M059J (cell line): Measurements from ENCODE around the gene CDC42SE2. TPM values are rescaled to one million over a fixed set of nuclear protein-coding genes. Genes with fewer than 3 reads are reported as not detected.
A peak's percentile ranks its signal among the peaks of the same experiment; 100 is the strongest.

Experiments
- DNase-seq: peaks from one replicate; pipeline ENCODE4 v3.0.0-alpha.2; 2012; ENCODE audit warnings: low read depth
- total RNA-seq: library from RNA; depleted of rRNA; stranded (reverse); fragments of >200 nt; shearing (Covaris generic); gene quantifications from 2 replicates; pipeline ENCODE4 v1.2.3, GENCODE V29; 2014

CDC42SE2 gene
- total RNA-seq, 1 experiment from 2014 or later = 31.1 TPM

DNA sequence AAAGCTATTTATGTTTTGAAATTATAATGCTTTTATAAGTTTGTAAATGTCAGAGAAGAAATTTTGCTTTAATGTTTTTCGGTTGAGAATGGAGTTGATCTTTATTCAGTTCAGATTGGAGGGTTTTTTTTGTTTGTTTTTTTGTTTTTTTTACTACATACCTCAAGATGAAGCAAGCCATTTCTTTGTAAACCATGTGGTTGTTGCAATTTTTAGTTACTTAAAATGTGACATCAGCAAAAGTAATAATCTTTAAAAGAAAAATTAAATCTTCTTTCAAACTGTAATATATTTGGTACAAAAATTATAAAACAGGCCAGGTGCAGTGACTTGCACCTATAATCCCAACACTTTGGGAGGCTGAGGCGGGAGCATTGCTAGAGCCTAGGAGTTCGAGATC, 102.6 kb downstream of the CDC42SE2 start:
- no peak for DNase-seq

DNA sequence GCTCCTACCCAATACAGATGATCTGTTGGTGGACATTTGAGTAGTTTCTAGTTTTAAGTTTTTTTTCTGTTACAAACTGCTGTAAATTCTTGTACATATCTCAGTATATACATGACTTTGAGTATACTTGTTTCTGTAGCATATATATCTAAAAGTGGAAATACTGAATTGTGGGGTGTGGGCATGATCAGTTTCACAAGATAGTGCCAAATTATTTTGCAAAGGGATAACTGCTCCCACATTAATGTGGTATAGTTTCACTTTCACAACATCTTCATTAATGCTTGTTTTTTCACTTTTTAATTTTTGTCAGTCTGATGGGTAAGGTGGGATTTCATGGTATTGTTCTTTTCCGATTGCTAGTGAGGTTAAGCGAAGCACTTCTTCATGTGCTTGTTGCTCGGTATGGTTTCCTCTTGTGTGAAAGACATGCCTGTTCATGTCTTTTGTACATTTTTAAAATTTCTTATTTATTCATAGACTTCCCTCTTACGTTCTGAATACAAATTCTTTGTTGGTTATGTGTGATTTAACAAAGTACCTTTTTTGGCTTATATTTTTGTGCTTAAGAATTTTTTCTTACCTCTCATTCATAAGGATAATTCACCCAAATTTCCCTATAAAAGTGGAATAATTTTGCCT, 103.5 kb downstream of the CDC42SE2 start:
- DNase-seq = no peak

DNA sequence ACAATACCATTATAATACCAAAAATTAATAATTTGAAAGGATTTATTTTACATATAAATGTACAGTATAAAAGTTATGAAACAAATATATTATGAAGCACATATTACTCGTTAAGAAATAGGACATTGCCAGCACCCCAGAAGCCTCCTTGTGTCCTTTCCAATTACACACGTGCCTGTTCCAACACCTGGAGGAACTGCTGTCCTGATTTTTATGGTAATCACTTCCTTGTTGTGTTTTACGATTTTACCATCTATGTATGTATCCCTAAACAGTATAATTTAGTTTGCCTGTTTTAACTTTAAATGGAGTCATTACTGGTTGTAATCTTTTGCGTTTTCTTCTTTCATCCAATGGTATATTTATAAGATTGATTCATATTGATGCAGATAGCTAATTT, 105.0 kb downstream of the CDC42SE2 start:
- DNase-seq = no peak

DNA sequence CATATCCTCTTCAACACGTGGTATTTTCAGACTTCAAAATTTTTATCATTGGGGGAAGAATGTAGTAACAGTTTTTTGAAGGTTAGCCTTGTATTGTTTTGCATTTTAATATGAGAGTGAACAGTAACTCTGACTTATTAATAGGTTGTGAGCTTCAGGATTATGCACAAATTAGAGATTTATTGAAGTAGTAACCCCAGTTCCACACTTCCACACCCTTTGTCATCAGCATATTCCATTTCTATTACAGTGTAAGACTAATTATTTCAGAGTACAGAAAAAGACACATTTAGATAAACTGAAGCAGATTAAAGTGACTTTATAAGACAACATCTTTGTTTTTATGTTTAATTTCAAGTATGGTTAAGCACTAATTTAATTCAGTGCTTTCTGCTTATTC, 105.7 kb downstream of the CDC42SE2 start:
- DNase-seq = no peak

DNA sequence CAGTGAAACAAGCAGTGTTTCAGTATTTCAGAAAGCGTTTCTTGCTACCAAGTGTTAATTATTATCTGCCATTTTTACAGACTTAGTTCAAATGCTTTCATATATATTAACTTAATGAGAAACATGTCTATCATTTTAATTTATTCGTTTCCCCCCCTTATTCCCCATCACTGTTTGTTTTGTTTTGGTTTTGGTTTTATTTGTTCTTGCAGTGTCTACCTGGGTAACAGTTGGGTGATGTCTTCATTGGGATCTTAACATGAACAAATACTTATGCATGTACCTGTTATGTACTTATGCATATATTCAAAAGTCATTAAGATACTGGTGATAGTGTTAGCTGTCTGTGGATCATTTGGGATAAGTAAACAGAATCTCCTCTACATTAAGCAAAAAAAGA, 108.0 kb downstream of the CDC42SE2 start:
- no peak for DNase-seq

DNA sequence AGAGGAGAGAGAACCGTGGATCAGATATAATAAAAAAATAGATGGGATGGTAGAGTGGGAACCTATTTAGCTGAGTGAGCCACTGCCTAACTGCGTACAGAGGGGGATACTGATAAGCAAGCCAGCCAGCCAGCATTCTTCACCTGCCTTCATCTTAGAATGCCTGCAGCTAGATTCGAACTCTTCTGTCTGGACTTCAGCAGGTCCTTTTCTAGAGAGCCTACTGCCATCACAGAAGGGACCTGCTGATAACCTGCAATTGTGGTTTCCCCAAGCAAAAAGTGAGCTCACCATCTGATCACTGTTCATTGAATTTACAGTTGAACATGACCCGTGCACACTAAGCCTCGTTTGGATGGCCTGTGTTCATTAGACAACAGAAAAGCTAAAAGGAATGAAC, 109.4 kb downstream of the CDC42SE2 start:
- no peak for DNase-seq

DNA sequence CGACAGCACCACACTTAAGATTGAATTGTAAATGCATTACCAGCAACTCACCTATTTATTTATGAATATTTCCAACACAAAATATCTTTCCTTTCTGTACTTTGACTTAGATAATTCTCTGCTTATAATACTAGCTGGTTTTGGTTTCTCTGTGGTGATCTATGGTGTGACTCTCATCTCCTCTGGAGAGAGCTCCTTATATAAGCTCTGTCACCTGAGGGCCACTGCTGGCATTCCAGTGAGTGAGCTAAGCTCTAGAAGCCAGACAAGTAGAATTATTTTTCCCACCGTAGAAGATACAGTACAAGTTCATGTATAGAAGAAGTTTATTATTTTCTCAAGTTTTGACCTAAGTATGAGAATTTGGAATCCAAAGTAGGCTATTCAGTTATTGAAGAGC, 111.5 kb downstream of the CDC42SE2 start:
- no peak for DNase-seq

DNA sequence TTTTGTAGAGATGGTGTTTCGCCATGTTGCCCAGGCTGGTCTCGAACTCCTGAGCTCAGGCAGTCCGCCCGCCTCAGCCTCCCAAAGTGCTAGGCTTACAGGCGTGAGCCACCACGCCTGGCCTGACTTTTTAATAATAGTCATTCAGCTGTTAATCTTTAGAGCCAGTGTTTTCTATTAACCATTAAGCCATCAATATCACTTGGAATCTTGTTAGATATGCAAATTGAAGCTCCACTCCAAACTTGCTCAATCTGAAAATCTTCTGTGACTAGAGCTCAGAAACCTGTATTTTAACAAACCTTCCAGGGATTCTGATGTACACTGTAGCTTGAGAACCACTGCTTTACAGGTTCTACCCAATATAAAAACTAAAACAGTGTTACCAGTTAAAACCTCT, 113.5 kb downstream of the CDC42SE2 start:
- DNase-seq = no peak

DNA sequence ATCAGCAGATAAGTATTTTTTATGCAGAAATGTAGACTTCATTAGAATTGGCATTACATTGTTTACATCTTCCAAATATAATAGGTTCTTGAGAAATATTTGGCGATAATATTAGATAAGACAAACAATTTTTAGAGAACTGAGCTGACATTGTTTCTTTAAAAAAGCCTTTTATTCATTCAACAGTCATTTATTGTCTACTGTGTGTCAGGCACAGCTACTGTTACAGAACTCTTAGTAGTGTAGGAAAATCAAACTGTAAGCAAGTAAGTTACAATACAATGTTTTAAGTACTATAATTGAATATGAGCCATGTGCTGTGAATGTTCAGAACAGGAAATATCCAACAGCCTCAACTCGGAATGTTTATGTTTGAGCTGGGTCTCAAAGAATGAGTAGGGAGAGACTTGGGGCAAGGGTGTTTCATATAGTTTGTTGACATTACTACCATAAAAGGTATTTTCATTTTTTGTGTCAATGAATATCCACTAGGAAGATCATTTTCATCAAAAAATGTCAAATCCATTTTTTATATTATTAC, 114.0 kb downstream of the CDC42SE2 start:
- peak; percentile 35 for DNase-seq

DNA sequence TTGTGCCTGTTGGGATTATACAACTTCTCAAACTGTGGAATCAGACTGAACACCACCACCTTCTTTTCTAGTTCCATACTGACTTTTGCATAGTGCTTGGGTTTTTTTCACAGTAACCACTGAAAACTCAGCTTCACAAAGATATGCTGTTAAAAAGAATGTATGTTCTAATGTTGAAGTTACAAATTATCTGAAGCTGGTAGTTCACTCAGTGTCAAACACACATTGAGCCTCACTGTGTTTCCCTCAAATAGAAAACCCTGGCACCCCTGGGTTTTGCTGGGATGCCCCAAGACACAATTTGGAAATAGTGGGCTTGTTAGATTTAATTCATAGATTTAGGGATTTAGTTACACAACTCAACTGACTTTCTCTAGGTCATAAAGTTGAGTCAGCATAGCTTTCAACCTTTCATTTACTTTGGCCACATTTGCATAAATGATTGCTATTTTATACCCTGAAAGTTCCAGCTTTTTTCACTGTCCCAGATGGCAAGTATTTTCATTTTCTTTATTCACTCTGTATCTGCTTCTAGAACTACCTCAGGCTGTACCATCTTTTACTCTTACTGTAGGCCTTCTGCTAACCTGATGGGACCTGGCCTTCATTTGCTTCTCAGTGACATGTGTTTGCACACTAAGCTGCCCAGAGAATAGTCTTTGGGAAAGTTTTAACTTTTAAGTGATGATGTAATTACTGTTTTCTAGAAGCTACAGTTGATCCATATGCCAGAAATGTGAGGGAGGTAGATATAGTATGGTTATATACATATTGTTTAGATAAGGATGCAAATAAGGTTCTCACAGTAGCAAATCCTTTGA, 115.1 kb downstream of the CDC42SE2 start:
- peak; percentile 26 for DNase-seq

DNA sequence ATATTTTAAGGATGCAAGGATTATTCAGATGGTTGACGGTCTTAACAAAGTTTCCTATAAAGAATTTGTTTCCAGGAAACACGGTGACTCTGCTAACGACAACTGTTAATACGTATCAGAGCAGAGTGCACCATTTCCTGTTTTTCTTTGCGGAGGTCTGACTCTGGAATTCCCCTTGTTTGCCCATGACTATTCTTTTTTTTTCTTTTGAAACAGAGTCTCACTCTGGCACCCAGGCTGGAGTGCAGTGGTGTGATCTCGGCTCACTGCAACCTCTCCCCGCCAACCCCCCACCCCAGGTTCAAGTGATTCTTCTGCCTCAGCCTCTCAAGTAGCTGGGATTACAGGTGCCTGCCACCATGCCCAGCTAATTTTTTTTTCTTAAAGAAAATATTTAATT, 115.9 kb downstream of the CDC42SE2 start:
- peak; percentile 85 for DNase-seq

DNA sequence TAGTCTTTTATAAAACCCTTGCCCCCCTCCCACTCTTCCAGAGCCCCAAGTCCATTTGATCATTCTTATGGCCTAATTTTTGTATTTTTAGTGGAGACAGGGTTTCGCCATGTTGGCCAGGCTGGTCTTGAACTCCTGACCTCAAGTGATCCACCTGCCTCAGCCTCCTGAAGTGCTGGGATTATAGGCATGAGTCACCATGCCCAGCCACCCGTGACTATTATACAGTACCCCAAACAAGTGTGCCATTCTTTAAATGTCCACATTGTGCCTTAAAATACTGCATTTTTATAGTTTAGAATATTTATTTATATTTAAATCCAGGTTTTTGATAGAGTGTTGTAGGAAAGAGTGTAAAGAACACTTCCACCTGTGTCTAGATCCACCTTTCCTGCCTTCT, 116.4 kb downstream of the CDC42SE2 start:
- peak; percentile 30 for DNase-seq

DNA sequence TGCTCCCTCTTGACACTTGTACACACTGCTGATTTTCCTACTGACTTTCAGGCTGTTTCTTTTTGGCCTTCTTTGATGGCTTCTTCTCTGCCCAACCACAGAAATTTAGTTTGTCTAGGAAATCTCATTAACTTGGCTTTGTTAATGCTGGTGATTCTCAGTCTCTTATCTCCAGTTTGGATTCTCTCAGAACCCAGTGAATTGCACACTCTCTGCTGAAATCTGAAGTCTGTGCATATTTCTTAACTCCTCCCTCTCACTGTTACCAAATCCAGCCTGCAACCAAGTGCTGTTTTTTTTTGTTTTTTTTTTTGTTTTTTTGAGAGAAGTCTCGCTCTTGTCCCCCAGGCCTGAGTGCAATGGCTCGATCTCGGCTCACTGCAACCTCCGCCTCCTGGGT, 117.2 kb downstream of the CDC42SE2 start:
- DNase-seq = no peak

DNA sequence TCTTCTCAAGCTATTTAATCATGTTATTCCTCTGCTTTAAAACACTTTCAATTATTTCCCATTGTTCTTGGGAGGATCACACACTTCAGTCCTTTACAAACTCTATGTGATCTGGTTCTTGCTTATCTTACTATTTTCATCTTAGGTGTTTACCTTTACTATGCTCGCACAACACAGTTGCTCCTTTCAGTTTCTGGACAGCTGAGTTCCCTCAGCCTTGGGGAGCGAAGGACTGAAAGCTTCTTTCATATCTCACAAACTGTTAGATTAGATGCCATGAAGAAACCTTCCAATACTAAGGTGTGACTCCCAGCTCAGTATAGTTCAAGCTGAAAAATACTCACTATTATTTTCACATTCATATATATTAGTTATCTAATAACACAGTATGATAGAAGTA, 117.9 kb downstream of the CDC42SE2 start:
- no peak for DNase-seq

DNA sequence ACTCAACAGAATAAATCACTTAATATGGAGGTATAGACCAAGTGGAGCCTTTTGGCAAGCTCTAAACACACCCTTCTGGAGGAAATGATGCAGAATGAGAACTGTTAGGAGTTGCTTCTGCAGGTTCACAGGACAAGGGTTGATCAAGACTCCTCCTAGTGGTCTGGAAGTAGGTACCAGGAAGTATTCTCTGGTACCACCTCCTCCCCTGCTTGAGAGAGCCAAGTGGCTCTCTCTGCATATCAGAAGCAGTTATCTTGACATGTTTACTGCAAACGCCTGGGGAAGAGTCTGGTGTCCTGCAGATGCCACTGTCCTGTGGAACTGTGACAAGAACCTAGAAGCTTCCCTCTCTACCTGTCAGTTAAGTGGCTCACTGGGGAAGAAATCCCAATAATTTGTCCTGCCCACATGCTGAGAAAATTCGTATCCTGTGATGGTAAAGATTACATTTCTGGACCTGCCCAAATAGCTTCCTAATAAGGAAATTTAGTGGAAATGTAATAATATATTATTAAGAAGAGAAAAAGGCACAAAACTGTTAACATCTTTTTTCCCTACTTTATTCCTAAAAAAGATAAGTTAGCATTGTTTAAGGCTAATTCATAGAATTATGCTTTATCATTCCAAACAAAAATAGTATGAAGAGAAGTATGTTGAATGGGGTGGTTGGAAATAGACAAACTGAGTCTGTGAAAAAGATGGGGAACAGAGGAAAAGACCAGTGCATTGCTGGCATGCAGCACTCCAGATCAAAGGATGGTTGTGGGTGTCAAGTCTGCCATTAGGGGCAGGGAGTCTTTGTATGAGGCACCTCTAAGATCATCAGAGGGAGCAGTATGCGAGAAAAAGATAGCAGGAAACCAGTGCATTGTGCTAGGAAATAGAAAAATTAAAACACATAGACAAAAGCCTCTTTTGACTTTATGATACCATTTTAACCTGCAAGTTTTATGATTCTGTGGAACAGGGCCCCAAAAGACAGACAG, 118.8 kb downstream of the CDC42SE2 start:
- peak; percentile 75 for DNase-seq

DNA sequence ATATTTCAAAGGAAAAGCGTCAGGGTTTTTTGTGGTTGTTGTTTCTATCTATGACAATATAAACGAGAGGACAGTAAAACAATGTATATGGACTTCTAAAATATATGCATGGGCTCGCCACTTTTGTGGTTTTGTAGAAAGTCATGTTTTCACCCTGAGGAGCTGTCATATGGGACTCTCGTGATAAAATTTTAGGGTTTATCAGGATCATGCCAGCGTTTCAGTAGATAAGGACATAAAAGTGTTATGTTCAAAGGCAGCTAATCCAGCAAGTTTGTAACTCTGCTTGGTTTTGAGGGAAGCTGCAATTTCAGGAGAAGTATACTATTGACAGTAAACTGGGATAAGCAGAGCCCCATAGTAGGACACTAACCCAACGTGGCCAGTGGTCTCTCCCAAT, 120.3 kb downstream of the CDC42SE2 start:
- DNase-seq = no peak

DNA sequence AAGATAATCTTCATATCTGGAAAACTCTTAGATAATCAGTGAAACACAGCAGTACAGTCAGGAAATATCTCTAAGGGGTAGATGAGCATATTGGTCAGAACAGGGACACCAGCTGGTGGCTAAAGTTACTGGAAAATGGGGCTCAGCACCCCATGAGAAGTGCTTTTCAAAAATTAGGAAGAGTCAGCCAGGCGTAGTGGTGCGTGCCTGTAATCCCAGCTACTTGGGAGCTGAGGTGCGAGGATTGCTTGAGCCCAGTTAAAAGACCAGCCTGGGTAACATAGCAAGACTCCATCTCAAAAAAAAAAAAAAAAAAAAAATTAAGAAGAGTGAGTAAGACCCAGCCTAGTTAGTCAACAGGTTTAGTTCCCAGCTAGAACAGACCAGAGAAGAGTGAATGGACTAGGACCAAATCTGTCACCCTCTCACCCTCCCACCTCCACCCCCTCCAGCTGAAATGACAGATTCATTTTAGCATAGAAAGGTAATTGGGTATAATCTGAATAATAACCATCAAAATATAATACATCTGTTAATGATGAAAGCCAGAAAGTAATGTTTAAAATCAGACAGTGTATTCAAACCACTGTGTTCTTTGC, 120.9 kb downstream of the CDC42SE2 start:
- DNase-seq = no peak

DNA sequence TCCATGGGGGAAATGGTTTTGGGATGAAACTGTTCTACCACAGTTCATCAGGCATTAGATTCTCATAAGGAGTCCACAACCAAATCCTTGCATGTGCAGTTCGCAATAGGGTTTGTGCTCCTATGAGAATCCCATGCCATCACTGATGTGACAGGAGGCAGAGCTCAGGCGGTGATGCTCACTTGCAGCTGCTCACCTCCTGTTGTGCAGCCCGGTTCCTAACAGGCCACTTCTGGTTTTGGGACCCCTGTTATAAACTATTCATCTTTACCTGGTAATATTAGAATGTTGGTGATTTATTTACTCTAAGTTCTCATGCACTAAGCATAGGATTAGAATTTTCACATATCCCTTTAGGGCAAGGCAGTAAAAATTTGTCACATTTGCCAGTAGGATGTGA, 122.3 kb downstream of the CDC42SE2 start:
- DNase-seq = no peak

DNA sequence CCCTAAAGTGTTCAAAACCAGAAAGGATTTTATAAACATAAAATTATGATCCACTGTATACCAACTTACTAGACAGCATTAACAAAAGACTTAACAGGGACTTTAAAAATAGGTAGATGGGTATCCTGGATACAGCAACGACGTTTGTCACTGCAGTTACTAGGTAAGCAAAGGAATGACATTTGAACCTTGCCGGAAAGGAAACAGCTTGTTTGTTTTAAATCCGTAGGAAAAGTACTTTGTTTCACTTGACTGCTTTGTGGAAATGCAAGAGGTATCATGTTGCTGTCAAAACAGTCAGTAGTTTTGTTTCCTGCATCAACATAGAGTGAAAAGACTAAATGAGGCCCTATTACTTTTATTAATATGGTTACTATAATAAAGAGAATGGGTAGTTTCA, 122.9 kb downstream of the CDC42SE2 start:
- peak; percentile 64 for DNase-seq

DNA sequence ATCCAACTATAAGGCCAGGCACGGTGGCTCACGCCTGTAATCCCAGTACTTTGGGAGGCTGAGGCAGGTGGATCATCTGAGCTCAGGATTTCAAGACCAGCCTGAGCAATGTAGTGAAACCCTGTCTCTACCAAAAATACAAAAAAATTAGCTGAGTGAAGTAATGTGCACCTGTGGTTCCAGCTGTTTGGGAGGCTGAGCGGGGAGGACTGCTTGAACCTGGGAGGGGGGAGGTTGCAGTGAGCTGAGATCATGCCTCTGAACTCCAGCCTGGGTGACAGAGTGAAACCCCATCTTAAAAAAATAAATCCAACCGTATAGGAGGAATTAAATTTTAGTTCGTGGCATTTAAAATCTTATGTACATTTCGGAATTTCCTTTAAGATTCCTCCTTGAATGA, 123.4 kb downstream of the CDC42SE2 start:
- DNase-seq = no peak

DNA sequence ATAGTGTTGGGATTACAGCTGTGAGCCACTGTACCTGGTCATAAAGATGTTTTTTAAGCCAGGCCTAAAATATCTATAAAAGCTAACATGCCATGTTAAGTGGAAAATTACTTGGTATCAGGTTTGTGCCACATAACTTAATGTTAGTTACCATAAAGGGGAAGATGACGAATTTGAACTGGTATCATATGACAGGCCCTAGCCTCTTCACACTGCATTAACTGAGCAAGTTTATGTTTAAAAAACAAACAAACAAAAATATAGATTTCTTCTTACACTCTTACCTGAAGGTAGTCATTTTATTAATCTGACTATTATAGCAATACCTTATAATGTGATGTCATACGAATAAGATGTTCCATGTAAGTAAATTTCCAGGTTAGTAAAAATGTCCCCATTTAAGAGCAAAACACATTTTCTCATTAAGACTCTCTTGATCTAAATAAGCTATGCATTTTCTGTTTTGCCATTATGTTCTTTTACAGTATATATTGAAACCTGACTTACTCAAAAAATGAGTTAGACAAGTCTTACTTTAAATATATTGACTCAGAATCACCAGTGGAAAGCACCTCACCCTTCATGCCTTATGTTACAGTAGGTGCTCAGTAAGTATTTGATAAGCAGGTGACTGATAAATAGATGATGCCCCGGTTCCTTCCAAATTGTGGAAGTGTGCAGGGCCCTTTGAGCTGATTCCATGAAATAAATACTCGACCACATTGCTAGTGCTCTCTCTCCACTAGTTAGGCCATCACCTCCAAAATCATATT, 125.4 kb downstream of the CDC42SE2 start:
- DNase-seq = no peak
